DMS53 (cell line): ENCODE data around the gene RAB7A.
A peak's percentile ranks its signal among the peaks of the same experiment; 100 is the strongest.

Source experiments
- DNase-seq: peaks from one replicate; lab custom pipeline; 2025; lab: John Stamatoyannopoulos, UW

Gene RAB7A

GRCh38 chr3:128787256-128788253, 61.6 kb downstream of the RAB7A start:
- DNase-seq = peak; percentile 57

DNA sequence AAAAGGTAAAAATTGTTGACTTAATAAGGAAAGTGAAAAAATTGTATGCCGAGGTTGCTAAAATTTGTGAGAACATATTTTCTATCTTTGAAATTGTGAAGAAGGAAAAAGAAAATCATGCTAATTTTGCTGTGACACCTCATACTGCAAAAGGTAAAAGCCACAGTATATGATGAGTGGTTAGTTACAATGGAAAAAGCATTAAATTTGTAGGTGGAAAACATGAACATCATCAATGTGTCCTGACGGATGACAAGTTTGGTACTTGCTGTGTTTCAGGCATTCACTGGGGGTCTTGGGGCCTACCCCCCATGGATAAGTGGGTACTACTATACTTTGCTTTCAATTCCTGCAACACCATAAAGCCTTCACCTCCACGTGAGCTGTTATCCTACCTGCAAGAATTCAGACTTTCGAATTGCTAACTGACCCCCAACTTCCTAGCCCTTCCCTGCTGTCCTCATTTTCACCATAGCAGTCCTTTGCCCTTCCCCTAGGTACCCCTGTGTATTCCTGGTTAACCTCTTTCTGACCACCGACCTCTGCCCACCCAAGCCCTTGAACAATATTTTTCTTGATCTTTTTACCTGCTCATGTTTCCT, 62.4 kb downstream of the RAB7A start:
- DNase-seq = no peak

DNA sequence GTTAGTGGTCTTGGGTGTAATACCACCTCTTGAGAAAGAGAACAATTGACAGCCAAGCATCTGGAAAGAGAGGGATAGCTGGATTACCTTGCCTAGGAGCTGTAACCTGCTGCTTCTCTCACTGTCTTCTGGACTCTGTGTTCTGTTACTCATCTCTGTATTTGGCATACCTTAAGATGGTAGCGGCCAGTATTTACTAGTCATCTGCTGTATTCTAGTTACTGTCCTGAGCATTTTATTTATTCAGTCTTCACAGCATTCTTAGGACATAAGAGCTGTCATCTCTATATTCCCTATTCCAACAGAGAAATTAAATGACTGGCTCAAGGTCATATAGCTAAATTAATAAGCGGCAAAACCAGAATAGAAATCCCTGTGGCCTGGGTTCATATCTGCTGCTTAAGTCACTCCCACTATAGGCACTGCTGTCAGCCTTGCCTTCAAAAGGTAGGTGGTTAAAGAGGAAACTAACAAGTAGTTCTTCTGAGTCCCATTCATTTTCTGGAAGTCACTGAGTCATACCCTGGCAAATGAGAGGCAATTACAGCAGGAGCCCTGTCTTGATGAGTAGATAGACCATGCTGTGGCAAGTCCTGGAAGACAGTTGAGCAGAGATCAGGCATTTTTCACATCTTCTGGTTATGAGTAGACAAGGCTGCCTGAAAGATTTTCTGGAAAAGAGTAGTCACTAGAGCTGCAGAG, 68.2 kb downstream of the RAB7A start:
- DNase-seq = peak; percentile 5

DNA sequence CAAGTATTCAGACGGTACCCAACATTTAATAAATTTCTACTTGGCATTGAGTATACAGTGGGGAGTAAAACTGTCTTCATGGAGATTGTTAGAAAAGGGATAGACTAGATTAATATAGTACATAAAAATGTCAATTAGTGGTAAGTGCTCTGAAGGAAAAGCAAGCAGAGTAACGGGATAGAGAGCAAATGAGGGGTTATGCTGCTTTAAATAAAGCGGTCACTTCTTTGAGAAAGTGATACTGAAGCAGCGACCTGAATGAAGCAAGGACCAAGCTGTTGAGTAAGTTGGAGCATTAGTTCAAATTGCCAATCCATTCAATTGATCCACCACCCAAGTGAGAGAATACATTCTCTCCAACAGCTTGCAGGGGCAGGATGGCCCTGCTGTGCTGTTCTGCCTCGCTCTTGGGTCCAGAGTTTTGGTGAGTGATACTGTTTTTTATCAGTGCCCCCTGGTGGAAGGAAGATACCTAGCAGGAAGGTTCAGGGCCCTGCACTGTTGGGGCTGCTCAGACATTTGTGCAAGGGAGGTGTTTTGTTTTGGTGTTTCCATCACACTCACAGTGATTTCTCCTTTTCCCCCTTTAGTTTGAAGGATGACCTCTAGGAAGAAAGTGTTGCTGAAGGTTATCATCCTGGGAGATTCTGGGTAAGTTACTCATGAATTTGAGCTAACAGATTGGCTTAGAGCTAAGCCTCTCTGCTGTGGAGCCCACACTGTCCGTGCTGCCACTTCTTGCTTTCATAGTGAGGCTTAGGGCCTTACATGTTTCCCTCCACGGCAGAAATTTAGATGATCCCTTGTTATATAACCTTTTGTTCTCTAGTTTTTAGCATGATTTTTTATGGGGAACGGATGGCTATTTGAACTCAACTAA, 69.0 kb downstream of the RAB7A start:
- peak; percentile 74 for DNase-seq

GRCh38 chr3:128799653-128800052, 73.7 kb downstream of the RAB7A start:
- no peak for DNase-seq

DNA sequence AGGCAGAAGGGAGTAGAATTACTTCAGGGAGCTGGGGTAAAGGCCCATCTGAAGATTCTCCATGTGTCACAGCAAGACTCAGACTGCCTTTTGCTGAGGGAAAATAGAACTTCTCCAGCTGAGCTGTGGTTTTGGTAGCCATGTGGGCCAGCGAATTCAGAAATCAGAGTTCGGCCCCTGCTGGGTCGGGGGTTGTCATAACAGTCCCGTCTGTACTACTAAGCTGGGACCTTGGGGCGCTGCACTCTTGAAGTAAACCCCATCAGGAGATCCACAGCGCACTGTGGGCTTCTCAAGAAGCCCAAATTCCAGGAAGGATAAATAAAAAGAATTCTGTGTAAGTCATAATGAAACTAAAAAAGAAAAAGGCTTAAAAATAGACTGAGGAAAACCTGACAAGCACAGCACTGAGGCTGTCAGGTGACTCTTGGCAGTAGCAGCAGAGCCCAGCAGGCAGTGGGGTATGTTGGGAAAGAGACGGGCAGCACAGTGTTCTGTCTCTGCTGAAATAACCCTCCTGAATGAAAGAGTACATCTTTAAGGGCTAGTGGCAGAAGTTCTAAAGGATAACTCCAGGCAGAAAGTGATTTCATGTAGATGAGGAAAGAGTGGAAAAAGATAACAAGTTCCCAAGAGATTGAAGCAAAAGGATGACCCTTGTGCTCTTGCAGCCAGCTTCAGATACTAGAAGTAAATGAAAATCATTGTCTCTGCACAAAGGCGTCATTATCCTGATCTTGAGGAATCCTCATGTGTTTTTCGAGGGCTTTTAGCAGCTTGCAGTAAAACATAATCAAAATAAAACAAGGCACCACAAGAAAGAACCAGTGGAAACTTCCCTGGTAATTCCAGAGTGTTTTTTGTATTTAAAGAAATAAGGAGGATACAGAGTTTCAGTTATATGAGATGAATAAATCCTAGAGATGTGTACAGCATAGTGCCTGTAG, 74.5 kb downstream of the RAB7A start:
- DNase-seq = no peak

GRCh38 chr3:128801779-128802380, 75.9 kb downstream of the RAB7A start:
- DNase-seq = no peak

- no peak for DNase-seq
These were observed 77.3 kb downstream of the RAB7A start for GRCh38 chr3:128803307-128803706.

GRCh38 chr3:128804017-128804810, 78.2 kb downstream of the RAB7A start:
- DNase-seq = peak; percentile 12

GRCh38 chr3:128804811-128805155, 78.8 kb downstream of the RAB7A start:
- no peak for DNase-seq

DNA sequence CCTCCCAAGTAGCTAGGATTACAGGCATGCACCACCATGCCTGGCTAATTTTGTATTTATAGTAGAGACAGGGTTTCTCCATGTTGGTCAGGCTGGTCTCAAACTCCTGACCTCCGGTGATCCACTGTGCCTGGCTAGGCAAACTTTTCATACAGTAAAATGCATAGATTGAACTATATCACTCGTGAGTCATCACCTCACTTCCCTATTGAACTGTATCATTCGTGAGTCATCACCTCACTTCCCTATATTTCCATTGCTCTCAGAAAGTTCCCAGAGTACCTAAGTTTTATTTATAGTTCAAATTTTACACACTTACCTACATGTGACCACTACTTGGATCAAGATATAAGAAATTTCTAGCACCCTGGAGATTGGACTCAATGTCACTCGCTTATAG, 79.8 kb downstream of the RAB7A start:
- no peak for DNase-seq

- DNase-seq = no peak
These were observed 80.6 kb downstream of the RAB7A start for GRCh38 chr3:128806588-128806987.

- DNase-seq = no peak
These were observed 81.3 kb downstream of the RAB7A start for GRCh38 chr3:128807186-128807830.

DNA sequence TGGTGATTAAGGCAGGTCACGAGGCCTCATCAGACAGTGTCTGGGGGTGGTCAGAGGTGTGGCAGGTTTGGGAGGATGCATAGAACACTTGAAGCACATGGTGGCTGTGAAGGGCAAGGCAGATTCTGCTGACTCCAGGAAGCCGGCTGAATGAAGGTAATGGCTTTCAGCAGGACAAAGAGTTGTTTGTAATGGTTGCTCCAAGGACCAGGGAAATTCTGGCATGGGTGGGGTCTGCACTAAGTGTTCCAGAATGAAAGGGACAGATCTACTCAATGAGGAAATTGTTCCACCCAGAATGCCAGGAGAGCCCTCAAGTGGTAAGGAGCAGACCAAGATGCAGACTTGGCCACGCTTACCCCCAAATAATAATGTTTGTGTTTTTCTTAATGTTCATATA, 82.7 kb downstream of the RAB7A start:
- no peak for DNase-seq

- no peak for DNase-seq
These were observed 87.1 kb downstream of the RAB7A start for GRCh38 chr3:128813097-128813496.

- no peak for DNase-seq
These were observed 88.1 kb downstream of the RAB7A start for GRCh38 chr3:128814060-128814459.

- no peak for DNase-seq
These were observed 88.7 kb downstream of the RAB7A start for GRCh38 chr3:128814519-128815317.
